ENCODE results near the gene CEP19.

The CEP19 gene

DNA sequence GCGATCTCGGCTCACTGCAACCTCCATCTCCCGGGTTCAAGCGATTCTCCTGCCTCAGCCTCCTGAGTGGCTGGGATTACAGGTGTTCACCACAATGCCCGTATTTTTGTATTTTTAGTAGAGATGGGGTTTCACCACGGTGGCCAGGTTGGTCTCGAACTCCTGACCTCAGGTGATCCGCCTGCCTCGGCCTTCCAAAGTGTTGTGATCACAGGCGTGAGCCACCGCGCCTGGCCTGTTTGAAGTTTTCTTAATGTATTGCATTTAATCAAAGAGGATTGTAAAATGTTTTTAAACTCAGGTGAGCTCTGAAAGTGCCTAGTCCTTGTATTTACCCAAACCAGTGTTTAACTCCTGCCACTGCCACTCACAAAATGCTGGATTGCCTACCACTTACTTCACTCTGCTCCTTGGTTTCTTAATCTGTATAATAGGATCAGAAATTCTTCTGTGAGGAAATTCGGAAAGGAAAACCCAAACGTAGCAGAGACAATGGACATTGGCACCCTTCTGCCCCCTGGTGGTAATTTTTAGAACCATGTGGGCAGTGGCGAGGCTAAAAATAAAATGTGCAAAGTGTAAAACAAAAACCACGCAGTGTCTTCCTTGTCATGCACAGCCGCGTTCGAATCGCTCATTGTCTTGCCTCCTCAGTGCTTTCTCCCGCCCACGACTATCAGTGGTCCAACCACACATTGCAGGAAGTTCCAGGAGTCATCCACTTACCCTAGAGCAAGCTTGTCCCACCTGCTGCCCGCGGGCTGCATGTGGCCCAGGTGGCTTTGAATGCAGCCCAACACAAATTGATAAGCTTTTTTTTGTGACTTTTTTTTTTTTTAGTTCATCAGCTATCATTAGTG lies 27.3 kb downstream of the CEP19 start:
- no peaks in the 10 kb centered on the region for H3K9me3 ChIP-seq (ENCODE audit: severe bottlenecking)
- TF ChIP-seq, protein P1, sequence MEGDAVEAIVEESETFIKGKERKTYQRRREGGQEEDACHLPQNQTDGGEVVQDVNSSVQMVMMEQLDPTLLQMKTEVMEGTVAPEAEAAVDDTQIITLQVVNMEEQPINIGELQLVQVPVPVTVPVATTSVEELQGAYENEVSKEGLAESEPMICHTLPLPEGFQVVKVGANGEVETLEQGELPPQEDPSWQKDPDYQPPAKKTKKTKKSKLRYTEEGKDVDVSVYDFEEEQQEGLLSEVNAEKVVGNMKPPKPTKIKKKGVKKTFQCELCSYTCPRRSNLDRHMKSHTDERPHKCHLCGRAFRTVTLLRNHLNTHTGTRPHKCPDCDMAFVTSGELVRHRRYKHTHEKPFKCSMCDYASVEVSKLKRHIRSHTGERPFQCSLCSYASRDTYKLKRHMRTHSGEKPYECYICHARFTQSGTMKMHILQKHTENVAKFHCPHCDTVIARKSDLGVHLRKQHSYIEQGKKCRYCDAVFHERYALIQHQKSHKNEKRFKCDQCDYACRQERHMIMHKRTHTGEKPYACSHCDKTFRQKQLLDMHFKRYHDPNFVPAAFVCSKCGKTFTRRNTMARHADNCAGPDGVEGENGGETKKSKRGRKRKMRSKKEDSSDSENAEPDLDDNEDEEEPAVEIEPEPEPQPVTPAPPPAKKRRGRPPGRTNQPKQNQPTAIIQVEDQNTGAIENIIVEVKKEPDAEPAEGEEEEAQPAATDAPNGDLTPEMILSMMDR (IDR thresholded peaks at IDR 0.05; ENCODE audit: low read depth, low read length), result peak; percentile 46
- no peak overlapping the region for H3K4me3 ChIP-seq (ENCODE audit: low read depth, low read length)
- H3K27ac ChIP-seq, result no peak overlapping the region
- peak; percentile 39 for DNase-seq
- no peaks in the 10 kb centered on the region for H3K36me3 ChIP-seq
- no peaks in the 10 kb centered on the region for H3K27me3 ChIP-seq (ENCODE audit: insufficient read depth, low read depth, severe bottlenecking)

DNA sequence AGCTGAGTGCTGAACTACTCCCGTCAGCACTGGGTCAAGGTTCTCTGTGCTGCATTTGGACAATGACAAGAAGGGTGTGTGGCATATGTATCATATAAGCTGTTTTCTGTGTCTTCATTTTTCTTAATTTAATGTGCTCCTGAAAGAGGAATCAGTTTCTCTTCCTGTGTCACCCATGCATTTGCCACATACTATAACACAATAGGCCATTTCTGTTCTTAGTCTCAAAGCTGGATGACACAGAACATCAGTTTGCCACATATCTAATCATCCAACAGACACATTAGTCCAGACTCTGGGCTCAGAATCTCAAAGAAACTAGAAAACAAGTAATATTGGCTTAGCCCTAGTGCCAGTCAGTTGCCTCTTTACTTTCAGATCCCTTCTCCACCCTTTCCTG lies 34.1 kb downstream of the CEP19 start:
- TF ChIP-seq, protein P1 (IDR thresholded peaks at IDR 0.05; ENCODE audit: low read depth, low read length), result no peak
- H3K27me3 ChIP-seq (ENCODE audit: insufficient read depth, low read depth, severe bottlenecking), result no peaks in the 10 kb centered on the region

DNA sequence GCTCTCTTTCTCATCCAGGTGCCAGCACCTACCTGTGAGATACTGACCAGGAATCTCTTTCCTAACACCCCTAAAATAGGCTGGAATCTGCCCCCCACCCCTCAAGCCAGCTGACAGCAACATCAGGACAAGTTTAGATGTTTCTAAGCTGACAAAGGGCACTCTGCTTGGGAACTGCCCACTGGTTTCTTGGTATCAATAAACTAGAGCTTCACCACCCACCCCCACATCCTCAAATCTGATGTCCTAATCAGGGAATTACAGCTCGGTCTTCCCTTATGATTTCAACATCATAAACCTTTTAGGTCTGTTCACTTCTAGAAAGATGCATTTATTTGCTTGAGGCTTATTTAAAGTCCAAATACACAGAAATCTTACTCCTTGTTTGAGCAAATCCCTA lies 34.7 kb downstream of the CEP19 start:
- Histone ChIP-seq H3K4me3 (ENCODE audit: low read depth, low read length) (no peak overlapping the region), H3K27ac (no peak overlapping the region), H3K36me3 (no peaks in the 10 kb centered on the region), H3K27me3 (ENCODE audit: insufficient read depth, low read depth, severe bottlenecking) (no peaks in the 10 kb centered on the region), H3K9me3 (ENCODE audit: severe bottlenecking) (no peaks in the 10 kb centered on the region)
- TF ChIP-seq, protein P1 (IDR thresholded peaks at IDR 0.05; ENCODE audit: low read depth, low read length), result no peak
- no peak for DNase-seq

More for the DNA sequence above, 34.1 kb downstream of the CEP19 start:
- H3K4me3 ChIP-seq (ENCODE audit: low read depth, low read length), result no peak overlapping the region
- H3K27ac ChIP-seq, result no peak overlapping the region
- no peaks in the 10 kb centered on the region for H3K36me3 ChIP-seq
- DNase-seq, result no peak
- no peaks in the 10 kb centered on the region for H3K9me3 ChIP-seq (ENCODE audit: severe bottlenecking)

DNA sequence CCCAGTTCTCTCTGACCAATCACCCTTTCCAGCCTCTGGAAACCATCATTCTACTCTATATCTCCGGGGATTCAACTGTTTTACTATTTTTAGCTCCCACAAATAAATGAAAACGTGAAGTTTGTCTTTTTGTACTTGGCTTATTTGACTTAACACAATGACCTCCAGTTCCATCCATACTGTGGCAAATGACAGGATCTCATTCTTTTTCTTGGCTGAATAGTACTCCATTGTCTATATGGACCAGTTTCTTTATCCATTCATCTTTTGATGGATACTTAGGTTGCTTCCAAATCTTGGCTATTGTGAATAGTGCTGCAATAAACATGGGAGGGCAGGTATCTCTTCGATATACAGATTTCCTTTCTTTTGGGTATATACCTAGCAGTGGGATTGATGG lies 38.4 kb downstream of the CEP19 start:
- no peak for DNase-seq
- H3K36me3 ChIP-seq, result no peaks in the 10 kb centered on the region
- TF ChIP-seq, protein P1 (IDR thresholded peaks at IDR 0.05; ENCODE audit: low read depth, low read length), result no peak
- H3K4me3 ChIP-seq (ENCODE audit: low read depth, low read length), result no peak overlapping the region
- H3K27ac ChIP-seq, result no peak overlapping the region
- H3K27me3 ChIP-seq (ENCODE audit: insufficient read depth, low read depth, severe bottlenecking), result no peaks in the 10 kb centered on the region
- no peaks in the 10 kb centered on the region for H3K9me3 ChIP-seq (ENCODE audit: severe bottlenecking)

DNA sequence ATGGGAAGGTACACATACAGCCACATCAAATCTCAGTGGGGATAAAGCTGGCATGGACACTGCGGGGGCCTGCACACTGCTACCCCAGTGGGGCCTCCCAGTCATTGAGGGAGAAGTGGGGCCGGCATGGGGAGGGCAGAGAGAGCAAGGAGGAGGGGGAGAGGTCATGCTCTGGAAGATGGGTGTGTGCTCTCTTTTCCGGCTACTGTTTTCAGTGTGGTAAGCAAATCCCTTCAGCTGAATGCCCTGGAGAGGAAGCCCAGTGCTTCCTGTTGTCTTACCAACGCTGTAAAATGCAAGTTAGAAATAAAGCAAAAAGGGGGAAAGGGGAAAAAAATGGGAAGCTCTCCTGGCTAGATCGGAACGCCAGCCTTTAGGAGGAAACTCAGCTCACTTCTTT lies 41.7 kb downstream of the CEP19 start:
- Histone ChIP-seq H3K36me3 (no peaks in the 10 kb centered on the region), H3K4me3 (ENCODE audit: low read depth, low read length) (no peak overlapping the region), H3K27ac (no peak overlapping the region), H3K9me3 (ENCODE audit: severe bottlenecking) (no peaks in the 10 kb centered on the region), H3K27me3 (ENCODE audit: insufficient read depth, low read depth, severe bottlenecking) (no peaks in the 10 kb centered on the region)
- TF ChIP-seq, protein P1 (IDR thresholded peaks at IDR 0.05; ENCODE audit: low read depth, low read length), result no peak
- no peak for DNase-seq
